ENCODE data around the gene TMEM196.

Gene TMEM196

DNA sequence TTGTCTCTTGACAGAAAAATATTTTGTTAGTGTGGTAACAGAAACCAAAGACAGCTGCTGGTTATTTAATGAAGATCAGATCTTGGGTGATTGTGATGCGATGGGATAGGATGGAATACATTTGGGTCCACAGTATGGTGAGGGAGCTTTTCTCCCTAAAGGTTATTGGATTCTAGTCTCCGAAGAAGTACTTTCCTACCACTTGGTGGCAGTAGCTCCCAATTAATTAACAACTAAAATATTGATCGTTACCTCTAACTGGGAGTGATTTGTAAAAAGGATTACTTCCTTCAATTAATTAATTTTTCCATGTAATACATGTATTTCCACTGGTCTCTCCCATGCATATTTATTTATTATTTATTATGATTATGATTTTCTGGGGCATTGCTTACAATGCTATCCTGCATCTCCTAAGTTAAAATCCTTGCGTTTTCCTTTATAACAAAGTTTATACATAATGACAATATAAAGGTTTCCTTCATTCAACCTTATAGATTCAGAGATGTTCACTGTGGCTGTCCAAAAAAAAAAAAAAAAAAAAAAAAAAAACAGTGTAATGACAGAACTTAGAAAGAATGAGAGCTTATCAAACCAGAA lies 25.6 kb downstream of the TMEM196 start:
- peak; percentile 32 for DNase-seq (ENCODE audit: low spot score)
- TF ChIP-seq, protein P1, sequence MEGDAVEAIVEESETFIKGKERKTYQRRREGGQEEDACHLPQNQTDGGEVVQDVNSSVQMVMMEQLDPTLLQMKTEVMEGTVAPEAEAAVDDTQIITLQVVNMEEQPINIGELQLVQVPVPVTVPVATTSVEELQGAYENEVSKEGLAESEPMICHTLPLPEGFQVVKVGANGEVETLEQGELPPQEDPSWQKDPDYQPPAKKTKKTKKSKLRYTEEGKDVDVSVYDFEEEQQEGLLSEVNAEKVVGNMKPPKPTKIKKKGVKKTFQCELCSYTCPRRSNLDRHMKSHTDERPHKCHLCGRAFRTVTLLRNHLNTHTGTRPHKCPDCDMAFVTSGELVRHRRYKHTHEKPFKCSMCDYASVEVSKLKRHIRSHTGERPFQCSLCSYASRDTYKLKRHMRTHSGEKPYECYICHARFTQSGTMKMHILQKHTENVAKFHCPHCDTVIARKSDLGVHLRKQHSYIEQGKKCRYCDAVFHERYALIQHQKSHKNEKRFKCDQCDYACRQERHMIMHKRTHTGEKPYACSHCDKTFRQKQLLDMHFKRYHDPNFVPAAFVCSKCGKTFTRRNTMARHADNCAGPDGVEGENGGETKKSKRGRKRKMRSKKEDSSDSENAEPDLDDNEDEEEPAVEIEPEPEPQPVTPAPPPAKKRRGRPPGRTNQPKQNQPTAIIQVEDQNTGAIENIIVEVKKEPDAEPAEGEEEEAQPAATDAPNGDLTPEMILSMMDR (IDR thresholded peaks at IDR 0.05; ENCODE audit: extremely low read depth, missing control alignments), result peak; percentile 35

DNA sequence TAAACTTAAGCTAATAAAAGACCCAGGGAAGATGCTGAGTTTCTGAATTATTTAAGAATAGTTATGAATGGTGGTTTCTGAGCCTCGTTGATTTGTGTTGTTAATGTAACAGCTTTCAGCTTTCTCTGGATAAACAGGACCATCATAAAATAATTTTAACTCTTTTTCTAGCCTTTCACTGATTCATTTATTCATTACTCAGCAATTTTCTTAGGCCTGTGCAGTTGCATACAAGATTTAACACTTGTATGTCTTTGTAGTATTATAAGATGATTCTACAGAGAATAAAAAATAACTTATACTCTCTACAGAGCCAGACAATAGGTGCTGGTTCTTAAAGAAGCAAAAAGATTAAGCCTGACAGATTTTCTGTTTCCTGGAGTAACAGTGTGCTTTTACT lies 29.3 kb downstream of the TMEM196 start:
- TF ChIP-seq, protein P1 (IDR thresholded peaks at IDR 0.05; ENCODE audit: extremely low read depth, missing control alignments), result no peak
- no peak for DNase-seq (ENCODE audit: low spot score)

DNA sequence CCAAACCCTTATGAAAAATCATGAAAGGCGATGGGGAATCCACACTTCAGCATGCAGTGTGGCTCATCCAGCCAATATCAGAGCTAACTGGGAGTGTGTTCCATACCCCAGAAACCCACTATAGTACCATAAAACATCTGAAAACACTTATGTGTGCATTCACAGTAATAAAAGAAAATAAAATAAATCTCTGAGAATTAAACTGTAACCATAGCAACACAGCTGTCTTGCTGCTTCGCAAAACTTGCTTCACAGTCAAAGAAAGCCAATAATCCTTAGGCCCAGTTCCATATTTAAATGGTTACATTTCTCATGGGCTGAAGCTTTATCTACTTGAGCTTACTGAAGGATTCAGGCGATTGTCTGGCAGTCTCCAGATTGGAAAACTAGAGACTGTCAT lies 44.7 kb downstream of the TMEM196 start:
- TF ChIP-seq, protein P1 (IDR thresholded peaks at IDR 0.05; ENCODE audit: extremely low read depth, missing control alignments), result no peak
- DNase-seq (ENCODE audit: low spot score), result no peak

DNA sequence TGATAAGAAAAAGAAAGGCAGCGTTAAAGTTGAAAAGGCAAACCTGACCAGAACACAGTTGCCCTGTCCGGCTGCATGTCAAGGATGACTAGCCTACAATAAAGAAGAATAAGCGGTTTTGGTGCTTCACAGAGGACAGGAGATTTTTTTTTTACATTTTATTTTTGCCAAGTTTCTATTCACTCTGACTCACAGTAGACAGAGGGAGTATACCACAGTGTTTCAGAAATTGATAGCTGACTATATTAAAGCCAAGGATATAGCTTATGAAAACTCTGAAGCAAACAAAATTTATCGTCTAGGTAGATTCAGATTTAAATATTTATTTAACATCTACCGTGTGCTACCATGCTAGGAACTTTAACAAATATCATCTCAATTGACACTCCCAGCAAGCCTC lies 47.6 kb downstream of the TMEM196 start:
- TF ChIP-seq, protein P1 (IDR thresholded peaks at IDR 0.05; ENCODE audit: extremely low read depth, missing control alignments), result no peak
- DNase-seq (ENCODE audit: low spot score), result no peak

DNA sequence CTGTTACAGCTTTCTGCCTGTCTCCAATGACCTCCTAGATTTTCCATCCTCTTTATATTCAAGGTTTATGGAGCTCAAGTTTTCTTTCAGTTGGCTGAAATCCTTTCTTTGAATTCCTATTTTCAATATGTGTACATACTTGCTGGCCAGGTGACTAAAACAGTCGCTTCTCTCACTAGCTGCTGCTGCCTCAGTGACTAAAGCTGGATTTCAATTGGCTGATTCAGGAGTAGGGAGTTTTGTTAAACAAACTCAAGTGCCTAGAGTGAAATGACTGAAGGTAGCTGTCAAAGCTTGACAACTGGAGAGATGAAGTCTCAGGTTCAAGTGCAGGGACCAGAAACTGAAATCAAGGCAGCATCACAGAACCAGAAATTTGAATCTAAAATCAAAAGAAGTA lies 57.9 kb downstream of the TMEM196 start:
- TF ChIP-seq, protein P1 (IDR thresholded peaks at IDR 0.05; ENCODE audit: extremely low read depth, missing control alignments), result no peak
- no peak for DNase-seq (ENCODE audit: low spot score)

DNA sequence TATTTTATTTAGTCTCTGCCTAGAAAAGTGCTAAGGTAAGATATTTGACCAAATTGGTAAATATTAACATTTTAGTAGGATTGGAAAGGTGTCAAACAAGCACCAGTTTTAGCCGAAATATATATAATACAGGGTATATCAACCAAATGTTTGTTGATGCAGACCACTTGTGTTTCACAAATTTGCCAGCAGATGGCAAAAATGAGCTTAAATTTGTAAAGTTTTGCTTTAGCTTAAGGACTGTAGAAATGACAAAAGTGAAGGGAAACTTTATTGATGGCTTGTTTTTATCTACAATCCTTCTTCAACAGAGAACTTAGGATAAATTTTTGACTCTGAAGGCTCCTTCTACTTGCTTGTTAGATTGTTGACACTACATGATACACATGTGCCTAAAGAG lies 59.7 kb downstream of the TMEM196 start:
- peak; percentile 11 for DNase-seq (ENCODE audit: low spot score)
- TF ChIP-seq, protein P1 (IDR thresholded peaks at IDR 0.05; ENCODE audit: extremely low read depth, missing control alignments), result peak; percentile 45

DNA sequence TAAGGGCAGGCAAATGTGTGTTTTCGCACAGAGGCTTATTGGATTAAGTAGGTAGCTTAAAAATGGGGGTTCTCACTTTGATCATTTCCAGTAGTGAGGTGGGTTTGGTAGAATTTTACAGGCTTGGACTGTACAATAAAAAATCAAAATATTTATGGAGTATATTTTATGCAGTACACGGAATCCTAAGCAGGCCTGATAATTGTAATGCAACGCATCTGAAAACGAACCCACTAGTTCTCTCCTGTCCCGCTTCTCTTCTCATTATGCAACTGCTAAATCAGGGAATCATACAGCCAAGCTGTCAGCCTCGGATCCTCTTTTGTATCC lies 64.2 kb downstream of the TMEM196 start:
- no peak for DNase-seq (ENCODE audit: low spot score)
- TF ChIP-seq, protein P1 (IDR thresholded peaks at IDR 0.05; ENCODE audit: extremely low read depth, missing control alignments), result no peak
